ENCODE measurements around the gene COBLL1.
A peak's percentile ranks its signal among the peaks of the same experiment; 100 is the strongest.

The COBLL1 gene

GRCh38 chr2:164735309-164735919, 106.2 kb downstream of the COBLL1 start:
- DNase-seq (ENCODE audit: insufficient read length, low spot score), result no peak
- TF ChIP-seq CTCF (IDR thresholded peaks at IDR 0.05; ENCODE audit: insufficient read depth, missing control alignments), result no peak
- peak; percentile 35 for FAIRE-seq

GRCh38 chr2:164734196-164734595, 107.4 kb downstream of the COBLL1 start:
- no peak for TF ChIP-seq CTCF (IDR thresholded peaks at IDR 0.05; ENCODE audit: insufficient read depth, missing control alignments)
- DNase-seq (ENCODE audit: insufficient read length, low spot score) (no peak), FAIRE-seq (no peak)

- no peak for TF ChIP-seq CTCF (IDR thresholded peaks at IDR 0.05; ENCODE audit: insufficient read depth, missing control alignments)
- FAIRE-seq (no peak), DNase-seq (ENCODE audit: insufficient read length, low spot score) (no peak)
Measured at GRCh38 chr2:164725542-164725941, 116.1 kb downstream of the COBLL1 start.

- DNase-seq (ENCODE audit: insufficient read length, low spot score) (no peak), FAIRE-seq (peak; percentile 21)
Measured at GRCh38 chr2:164722616-164723338, 118.8 kb downstream of the COBLL1 start.

GRCh38 chr2:164721430-164721829, 120.2 kb downstream of the COBLL1 start:
- DNase-seq (ENCODE audit: insufficient read length, low spot score) (no peak), FAIRE-seq (no peak)
- no peak for TF ChIP-seq CTCF (IDR thresholded peaks at IDR 0.05; ENCODE audit: insufficient read depth, missing control alignments)

More at GRCh38 chr2:164722616-164723338, 118.8 kb downstream of the COBLL1 start:
- TF ChIP-seq CTCF (IDR thresholded peaks at IDR 0.05; ENCODE audit: insufficient read depth, missing control alignments), result no peak

- DNase-seq (ENCODE audit: insufficient read length, low spot score), result no peak
- FAIRE-seq, result no peak
- no peak for TF ChIP-seq CTCF (IDR thresholded peaks at IDR 0.05; ENCODE audit: insufficient read depth, missing control alignments)
Measured at GRCh38 chr2:164719996-164720941, 121.4 kb downstream of the COBLL1 start.

Data from D721Med (cell line).